ENCODE data around the gene GNAQ. TPM values are rescaled to one million over a fixed set of nuclear protein-coding genes. Genes with fewer than 3 reads are reported as not detected.

The GNAQ gene
- total RNA-seq, 4 donors from 2014 or later = 18.1 to 35.1 (median 24.0) TPM

DNA sequence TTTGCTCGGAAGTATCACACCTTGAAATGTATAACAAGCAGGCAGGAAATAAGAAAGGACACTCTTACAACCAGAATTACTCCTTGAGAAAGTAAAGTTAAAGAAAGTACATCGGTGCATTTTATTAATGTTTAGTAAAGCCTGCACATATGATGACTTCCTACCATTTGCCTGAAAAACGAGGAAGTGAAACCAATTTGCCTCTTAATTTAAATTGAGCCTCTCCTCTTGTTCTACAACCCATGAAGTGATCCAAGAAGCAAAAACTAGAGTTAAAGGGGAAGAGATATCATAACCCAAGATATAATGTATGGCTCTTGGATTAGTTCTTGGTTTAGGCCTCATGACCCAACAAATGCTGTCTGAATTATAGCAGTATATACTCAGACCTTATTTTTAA, 95.6 kb downstream of the GNAQ start:
- no peak for DNase-seq
- Histone ChIP-seq H3K36me3 (no peaks in the 10 kb centered on the region), H3K27me3 (no peaks in the 10 kb centered on the region), H3K4me1 (peaks cover 0 to 15% (median 0%) of the 10 kb centered on the region in 3 donors), H3K9me3 (no peaks in the 10 kb centered on the region), H3K27ac (peak overlapping the region in 1 of 4 donors; percentile 16), H3K4me3 (no peak overlapping the region)
- WGBS, 2 donors = 35 to 71% methylated on average over 3 of the region's 3 CpGs
- TF ChIP-seq, protein P1, sequence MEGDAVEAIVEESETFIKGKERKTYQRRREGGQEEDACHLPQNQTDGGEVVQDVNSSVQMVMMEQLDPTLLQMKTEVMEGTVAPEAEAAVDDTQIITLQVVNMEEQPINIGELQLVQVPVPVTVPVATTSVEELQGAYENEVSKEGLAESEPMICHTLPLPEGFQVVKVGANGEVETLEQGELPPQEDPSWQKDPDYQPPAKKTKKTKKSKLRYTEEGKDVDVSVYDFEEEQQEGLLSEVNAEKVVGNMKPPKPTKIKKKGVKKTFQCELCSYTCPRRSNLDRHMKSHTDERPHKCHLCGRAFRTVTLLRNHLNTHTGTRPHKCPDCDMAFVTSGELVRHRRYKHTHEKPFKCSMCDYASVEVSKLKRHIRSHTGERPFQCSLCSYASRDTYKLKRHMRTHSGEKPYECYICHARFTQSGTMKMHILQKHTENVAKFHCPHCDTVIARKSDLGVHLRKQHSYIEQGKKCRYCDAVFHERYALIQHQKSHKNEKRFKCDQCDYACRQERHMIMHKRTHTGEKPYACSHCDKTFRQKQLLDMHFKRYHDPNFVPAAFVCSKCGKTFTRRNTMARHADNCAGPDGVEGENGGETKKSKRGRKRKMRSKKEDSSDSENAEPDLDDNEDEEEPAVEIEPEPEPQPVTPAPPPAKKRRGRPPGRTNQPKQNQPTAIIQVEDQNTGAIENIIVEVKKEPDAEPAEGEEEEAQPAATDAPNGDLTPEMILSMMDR (IDR thresholded peaks at IDR 0.05) = no peak
- no peak for TF ChIP-seq POLR2A (IDR thresholded peaks at IDR 0.05)
- intact Hi-C loops (cut with DNase I) = no loop called here

DNA sequence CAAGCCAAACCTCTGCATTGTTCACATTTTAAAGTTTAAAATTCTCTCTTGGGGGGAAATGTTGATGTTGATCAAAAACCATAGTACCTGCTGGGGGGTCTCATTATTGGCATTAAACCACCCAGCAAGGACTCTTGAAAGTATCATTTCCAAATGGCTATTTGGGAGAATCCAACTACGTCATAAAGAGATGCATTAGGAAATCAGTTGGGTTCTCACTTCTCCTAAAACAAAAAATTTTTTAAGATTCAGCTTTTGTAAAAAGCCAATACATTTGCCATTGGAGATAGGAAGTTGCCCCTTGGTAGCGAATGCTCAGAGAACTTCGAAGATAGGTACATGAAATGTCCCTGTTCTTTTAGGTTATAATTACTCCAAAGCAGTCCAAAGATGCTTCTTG, 96.4 kb downstream of the GNAQ start:
- H3K27ac ChIP-seq = peak overlapping the region in 1 of 4 donors; percentile 16

DNA sequence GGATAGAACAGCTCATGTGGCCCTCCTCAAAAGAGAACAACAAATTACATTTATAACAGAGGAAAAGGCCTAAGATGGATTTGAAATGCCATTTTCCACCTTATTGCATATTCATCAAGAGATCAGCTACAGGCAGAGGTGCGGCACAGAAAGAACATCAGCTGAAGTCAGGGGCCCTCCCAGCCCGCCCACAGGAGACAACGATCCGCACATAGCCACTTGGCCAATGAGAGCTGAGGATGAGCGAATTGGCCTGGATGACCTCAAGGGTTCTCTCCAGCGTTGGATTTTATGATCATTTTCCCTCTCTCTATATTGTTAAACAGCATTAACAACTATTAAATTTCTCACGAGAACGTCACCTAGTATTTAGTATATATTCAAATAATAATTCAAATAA, 97.6 kb downstream of the GNAQ start:
- H3K9me3 ChIP-seq = no peaks in the 10 kb centered on the region
- H3K4me3 ChIP-seq = no peak overlapping the region
- H3K4me1 ChIP-seq = peaks cover 0 to 18% (median 0%) of the 10 kb centered on the region in 3 donors
- no peaks in the 10 kb centered on the region for H3K27me3 ChIP-seq
- intact Hi-C loops (cut with DNase I) = no loop called here
- H3K36me3 ChIP-seq = no peaks in the 10 kb centered on the region
- 89 to 90% methylated on average over 8 of the region's 8 CpGs for WGBS, 2 donors
- TF ChIP-seq, protein P1 (IDR thresholded peaks at IDR 0.05) = no peak
- TF ChIP-seq POLR2A (IDR thresholded peaks at IDR 0.05) = no peak
- no peak for DNase-seq
- no peak overlapping the region for H3K27ac ChIP-seq

More for the DNA sequence above, 96.4 kb downstream of the GNAQ start:
- Histone ChIP-seq H3K27me3 (no peaks in the 10 kb centered on the region), H3K36me3 (no peaks in the 10 kb centered on the region), H3K4me1 (peaks cover 0 to 15% (median 0%) of the 10 kb centered on the region in 3 donors), H3K4me3 (no peak overlapping the region), H3K9me3 (no peaks in the 10 kb centered on the region)
- intact Hi-C loops (cut with DNase I) = no loop called here
- 88 to 89% methylated on average over 3 of the region's 3 CpGs for WGBS, 2 donors
- DNase-seq = no peak
- TF ChIP-seq POLR2A (IDR thresholded peaks at IDR 0.05) = no peak
- TF ChIP-seq, protein P1 (IDR thresholded peaks at IDR 0.05) = no peak

DNA sequence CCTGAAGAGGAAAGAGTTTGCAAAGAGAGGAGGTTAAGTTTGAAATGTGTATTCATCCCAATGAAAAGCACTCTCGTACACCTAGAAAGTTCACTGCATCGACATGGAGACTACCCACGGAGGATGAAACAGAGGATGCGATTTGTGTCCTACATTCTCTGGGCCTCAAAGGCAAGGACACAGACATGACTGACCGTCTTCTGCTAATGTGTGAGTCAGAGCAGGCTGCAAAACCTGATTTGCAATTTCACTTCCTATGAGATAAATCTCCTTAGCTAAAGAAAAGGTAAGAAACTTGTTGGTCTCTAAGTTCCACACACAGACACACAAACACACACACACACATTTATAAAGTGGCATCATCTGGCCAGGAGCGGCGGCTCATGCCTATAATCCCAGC, 98.6 kb downstream of the GNAQ start:
- TF ChIP-seq, protein P1 (IDR thresholded peaks at IDR 0.05) = no peak
- TF ChIP-seq POLR2A (IDR thresholded peaks at IDR 0.05) = no peak
- intact Hi-C loops (cut with DNase I) = no loop called here
- no peak overlapping the region for H3K4me3 ChIP-seq
- 72 to 78% methylated on average over 7 of the region's 7 CpGs for WGBS, 2 donors
- H3K9me3 ChIP-seq = no peaks in the 10 kb centered on the region
- H3K36me3 ChIP-seq = no peaks in the 10 kb centered on the region
- no peak for DNase-seq
- H3K27ac ChIP-seq = no peak overlapping the region
- H3K27me3 ChIP-seq = no peaks in the 10 kb centered on the region
- H3K4me1 ChIP-seq = peaks cover 0 to 18% (median 0%) of the 10 kb centered on the region in 3 donors

DNA sequence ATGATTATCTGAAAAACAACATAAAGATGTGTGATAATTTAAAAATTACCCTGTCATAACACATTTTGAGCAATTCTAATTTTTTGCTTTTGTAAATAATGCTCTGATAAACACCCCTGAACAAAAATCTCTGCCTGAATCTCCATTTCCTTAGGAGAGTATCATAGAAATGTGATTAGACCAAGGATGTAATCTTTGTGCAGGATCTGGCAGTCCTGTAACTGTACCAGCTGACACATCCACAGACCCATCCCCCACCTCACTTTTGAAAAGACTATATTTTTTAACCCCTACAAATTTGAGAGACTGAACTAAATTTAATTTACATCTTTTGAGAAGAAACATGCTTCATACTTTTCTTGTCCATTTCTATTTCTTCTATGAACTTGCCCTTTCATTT, 101.7 kb downstream of the GNAQ start:
- H3K27me3 ChIP-seq = no peaks in the 10 kb centered on the region
- intact Hi-C loops (cut with DNase I) = no loop called here
- no peak overlapping the region for H3K27ac ChIP-seq
- TF ChIP-seq POLR2A (IDR thresholded peaks at IDR 0.05) = no peak
- TF ChIP-seq, protein P1 (IDR thresholded peaks at IDR 0.05) = no peak
- no peak overlapping the region for H3K4me3 ChIP-seq
- no peak for DNase-seq
- H3K4me1 ChIP-seq = peaks cover under 1 to 47% (median 3%) of the 10 kb centered on the region in 3 donors
- H3K36me3 ChIP-seq = no peaks in the 10 kb centered on the region
- H3K9me3 ChIP-seq = no peaks in the 10 kb centered on the region
